Measurements from ENCODE around the gene VSIR.
A peak's percentile ranks its signal among the peaks of the same experiment; 100 is the strongest.

VSIR gene

DNA sequence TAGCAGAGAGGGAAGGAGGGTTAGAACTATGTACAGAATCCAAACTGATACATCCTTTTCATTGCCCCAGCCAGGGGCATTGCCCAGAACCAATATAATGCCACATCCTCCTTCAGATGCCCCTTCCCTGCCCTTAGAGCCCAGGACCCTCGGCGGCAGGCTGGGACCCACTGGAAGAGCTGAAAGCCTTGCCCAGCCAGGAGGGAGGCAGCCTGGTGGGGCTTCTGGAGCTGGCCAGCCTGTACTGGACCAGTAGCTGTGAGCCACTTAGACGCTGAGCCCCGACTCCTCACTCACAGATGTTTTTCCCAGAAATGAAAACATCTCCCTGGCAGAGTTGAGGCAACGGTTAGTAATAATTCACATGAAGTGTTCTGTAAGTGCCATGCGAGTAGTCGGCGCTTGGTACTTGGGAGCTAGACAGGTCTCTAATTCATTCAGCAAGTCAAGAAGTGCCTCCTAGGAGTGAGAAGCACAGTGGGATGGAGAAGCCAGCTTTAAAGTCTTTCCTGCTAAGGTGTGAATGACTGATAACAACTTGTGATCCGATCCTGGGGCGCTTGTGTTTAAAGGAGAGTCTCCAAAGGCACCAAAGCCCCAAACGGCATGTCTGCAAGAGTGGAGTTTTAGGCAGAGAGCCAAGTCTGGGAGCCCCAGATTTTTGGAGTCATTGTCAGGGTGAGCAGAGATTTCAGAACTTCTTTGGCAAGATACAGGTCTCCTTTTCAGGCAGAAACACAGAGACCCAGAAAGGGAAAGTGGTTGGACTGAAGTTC lies 9.8 kb downstream of the VSIR start:
- no peak for DNase-seq

DNA sequence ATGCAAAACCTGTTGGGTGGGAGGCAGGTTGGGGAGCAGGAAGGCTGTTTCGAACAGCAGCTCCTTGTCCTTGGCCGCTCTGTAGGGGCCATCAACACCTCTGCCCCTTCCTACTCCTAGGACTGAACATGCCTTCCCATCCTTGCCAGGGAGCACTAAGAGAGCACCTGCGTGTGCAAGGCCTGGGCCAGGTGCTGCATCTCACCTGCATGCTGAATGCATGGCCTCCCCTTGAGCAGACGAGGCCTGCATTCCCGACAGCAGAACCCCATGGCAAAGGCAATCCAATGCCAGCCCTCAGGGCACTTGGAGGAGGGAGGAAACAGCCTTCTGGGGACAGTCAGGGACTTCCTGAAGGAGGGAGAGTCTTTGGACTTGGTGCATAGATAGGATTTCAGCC lies 11.0 kb downstream of the VSIR start:
- no peak for DNase-seq

DNA sequence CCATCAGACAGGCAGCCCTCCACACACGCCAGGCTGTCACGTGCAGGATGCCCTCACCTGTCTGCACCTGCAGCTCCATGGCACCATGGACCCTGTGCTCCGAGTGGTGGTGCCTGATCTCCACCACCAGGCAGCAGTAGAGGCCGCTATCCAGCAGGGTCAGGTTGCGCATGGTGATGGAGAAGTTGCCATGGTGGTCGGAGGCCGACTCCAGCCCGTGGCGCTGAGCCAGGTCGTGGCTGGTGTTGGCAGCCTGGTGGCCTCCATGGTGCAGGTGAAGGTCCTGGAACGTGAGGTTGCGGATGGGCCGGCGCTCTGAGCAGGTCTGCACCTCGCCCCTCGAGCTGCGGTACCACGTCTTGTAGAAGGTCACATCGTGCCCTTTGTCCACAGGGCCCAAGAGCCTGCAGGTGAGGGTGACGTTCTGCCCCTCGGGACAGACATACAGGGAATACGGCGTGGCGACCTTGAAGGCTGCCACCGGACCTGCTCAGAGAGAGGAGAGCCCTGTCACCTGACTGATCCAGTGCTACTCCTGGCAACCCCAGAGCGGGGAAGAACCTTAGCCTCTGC lies 11.7 kb downstream of the VSIR start:
- no peak for DNase-seq

GRCh38 chr10:71761105-71761511 lies 12.2 kb downstream of the VSIR start:
- DNase-seq: no peak

DNA sequence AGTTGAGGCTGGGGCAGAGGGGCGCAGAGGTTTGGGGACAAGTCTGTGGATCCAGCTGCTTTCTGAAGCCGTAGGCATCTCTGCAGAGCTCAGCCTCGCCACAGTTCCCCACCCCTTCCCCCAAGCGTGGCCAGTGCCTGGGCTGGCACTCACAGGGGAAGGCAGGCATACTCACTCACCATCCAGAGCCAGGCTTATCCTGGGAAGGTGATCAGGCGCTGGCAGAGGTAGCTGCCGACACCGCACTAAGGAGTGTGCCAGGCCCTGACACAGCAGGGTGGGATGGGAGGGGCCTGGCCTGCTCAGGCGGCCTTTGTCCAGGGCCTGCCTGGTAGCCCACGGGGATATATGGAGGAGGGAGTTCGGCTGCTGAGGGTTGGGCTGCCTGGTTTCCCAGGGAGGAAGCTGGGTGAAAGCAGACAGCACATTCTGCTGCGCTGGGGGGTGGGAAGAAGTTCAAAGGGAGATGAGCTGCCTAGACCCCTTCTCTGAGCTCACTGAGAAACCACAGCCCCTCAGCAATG lies 15.9 kb downstream of the VSIR start:
- DNase-seq: no peak

- DNase-seq: no peak
Observed at GRCh38 chr10:71756311-71757191, 16.8 kb downstream of the VSIR start.

- DNase-seq: no peak
Observed at GRCh38 chr10:71755179-71755879, 18.0 kb downstream of the VSIR start.

- no peak for DNase-seq
Observed at GRCh38 chr10:71754562-71754961, 18.8 kb downstream of the VSIR start.

- DNase-seq: no peak
Observed at GRCh38 chr10:71753960-71754505, 19.3 kb downstream of the VSIR start.

DNA sequence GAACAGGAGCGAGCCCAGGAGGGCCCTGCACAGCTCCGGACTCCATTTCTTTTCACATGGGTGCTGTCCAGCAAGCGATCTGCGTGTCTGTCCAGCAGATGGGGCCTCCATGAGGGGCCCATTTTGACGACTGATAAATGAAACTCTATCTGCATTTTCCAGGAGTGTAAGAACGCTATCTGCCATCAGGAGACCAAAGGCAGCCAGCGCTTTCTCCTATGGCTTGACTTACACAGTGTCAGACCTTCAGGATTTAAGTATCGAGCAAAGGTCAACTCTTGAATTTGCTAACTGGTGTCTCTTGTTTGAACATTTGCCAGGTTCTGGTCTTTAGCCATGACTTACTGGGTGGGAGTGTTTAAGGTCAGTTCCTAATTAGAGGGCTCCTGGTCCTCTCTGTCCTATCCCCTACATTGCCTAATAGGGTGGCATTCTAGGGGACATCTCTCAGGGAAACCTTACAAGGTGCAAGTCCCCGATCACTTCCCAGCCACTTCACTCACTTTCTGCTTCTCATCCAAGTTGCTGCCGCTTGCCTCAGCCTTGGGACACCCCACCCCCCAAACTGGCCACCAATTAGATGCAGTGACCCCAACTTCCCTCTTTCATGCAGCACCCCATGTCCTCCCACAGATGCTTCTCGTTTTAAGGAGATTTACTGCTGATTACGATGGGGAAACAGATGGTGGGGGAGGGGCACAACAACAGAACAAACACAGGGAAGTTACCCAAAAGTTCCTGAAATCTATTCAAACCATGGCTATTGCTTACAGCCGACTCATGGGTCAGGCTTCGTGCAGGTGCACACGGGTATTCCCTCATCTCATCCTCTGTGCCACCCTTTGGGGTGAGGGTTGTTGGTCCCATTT lies 20.0 kb downstream of the VSIR start:
- no peak for DNase-seq

- DNase-seq: peak in 1 of 2 experiments; percentile 54
Observed at GRCh38 chr10:71752391-71753090, 20.8 kb downstream of the VSIR start.

DNA sequence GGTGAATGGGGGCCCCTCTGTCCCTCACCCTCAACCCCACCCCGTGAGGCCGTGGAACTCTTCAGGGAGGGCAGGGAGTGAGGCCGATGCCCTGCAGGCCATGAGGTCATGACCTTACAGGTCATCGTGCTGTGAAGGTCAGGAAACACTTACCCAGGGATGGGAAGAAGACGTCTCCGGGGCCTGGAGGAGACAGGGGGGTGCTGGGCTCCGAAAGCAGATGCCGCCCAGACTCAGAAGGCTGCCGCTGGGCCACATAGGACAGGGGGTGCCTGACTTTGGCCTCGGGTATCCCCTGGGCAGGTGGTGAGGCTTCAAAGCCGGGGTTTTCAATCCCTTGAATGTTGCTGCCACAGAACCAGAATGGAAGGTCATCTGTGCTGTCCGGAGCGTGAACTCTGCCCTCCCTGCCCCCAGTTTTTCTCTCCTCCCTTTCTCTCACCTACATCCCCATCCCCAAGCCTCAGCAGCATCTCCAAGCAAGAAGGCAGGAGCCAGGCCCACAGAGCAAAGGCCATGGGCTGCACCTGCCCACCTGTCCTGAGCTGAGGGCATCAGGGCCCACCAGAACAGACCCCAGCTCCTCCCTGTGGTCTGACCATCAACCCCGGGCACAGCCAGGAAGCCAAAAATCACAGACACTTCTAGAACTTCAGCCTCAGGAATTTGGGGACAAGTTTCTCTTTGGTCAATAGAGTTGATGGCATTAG lies 21.6 kb downstream of the VSIR start:
- DNase-seq: no peak

DNA sequence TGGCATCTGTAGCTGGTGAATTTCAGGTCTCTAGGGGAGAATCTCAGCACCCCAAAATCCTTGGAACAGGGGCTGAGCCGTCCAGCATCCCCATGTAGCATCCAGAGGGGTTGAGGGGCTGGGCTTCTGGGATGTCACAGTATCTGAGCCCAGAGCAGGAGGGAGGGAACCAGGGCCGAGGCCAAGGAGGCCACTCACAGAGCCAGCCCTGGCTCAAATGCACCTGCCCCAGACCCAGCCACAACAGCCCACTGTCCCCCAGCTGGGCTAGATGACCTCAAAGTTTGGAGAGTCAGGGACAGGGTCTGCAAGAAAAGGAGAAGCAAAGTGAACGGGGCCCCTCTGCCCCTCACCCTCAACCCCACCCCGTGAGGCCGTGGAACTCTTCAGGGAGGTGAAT lies 22.3 kb downstream of the VSIR start:
- no peak for DNase-seq

DNA sequence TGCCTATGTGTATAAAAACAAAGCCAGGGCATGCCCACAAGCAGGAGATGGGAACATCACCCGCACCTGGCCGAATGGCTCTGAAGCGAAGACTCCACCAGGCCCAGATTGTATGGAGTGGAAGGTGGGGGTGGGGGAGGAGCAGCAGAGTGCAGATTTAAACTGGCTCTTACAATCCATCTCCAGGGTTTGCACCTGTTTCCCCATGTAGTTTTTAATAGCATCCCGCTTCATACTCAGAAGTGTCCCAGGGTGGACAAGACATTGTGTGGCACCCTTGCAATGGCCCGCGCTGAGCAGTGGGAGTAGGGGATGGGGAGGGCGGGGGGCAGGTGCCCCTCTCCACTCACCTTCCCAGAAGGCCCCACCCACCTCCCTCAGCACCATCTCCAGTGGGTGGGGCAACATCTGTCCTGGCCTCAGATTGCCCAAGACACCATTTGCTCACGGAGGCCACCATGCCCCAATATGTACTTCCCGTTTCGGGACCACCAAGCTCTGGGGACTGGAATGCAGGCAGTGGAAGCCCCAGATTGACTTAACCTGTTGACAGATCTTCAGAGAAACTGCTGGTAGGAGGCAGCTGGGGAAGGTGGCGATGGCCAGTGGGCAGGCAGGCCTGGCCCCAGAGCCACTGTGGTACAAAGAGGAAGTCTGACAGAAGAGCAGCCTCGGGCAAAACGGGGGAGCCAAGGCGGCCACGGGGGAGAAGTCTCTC lies 23.0 kb downstream of the VSIR start:
- no peak for DNase-seq

GRCh38 chr10:71749396-71749795 lies 23.9 kb downstream of the VSIR start:
- DNase-seq: no peak

DNA sequence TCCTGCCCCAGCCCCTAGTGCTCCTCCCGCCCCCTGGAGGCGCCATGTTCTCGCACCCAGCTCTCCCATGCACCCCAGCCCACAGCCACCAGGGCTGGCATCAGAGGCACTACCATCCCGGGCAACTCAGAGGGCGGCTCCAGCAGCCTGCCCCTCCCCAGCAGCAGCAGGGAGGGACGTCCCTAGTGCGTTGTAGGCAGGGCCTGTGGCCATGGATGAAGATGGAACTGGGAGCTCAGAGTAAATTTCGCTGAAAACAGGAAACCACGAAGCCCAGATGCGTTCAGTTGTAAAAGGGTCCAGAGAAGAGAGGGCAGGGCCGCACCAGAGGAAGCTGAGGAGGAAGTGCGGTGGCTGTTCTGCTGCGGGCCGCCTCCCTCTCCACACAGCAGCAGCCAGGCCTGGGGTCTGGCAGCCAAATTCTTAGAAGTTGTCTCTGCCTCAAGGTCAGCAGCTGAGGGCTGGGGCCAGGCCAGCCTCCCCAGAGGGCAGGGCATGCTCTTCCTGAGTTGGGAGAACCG lies 24.6 kb downstream of the VSIR start:
- no peak for DNase-seq

DNA sequence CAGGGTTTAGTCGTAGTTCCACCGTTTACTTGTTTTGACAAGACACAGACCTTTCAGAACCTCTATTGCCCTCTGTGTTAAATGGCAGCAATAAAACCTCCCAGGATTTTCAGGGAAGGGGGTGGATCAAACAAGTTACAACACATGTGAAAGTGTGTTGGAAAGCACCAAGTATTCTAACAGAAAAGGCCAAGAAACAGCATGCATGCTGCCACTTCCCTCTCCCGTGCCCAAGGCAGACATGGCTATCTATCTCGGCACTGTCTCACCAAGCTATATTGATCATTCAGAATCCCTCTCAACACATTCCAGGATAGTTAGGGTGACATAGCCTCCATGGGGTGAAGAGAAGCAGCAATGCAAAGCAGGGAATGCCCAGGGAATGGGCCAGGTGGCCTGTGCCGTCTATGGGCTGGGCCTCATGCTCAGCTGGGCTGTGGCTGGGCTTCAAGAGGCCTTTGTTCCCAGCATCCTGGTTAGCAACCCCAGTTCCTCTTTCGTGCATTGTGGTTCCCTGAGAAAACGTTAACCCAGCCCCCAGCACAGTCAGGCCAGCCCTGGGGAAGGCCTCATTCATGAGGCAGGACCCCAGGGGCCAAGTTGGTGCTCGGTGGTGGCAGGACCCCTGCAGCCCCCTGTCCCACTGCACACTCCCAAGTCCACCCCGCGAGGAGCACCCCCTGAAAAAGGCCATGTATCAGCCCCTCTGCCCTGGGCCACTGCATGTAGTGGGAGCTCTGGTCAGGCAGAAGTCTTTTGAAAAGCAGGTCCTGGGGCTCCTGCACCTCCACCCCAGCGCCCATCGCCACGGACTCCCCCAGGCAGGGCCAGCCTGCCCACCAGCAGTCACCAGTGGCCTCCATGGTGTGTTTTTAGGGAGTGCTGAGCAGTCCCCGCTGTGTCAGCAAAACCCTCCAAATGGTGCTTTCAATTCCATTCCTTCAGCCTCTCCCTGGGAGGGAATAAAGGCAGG lies 25.5 kb downstream of the VSIR start:
- no peak for DNase-seq

DNA sequence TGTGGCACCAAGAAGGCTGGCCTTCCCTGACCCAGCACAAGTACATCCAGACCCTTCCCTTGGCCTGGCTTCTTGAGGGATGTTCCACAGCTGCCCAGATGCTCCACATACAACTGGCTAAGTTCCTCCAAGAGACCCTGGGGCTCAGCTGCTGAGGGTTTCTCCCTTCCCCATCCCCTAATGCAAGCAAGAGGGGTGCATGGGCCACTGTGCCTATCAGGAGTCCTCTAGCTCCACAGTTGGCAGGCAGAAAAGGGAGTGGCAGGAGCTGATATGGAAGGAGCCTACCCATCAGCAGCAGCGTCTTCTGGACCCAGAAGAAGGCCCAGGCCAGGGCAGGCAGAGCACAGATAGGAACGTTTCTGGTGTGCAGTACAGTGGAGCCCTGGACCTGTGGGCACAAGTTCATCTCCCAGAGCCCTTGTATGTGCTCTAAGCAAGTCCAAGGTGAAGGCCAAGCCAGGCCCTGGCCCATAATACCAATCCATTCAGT lies 26.2 kb downstream of the VSIR start:
- no peak for DNase-seq
